ENCODE data around the gene THSD7B. TPM values are rescaled to one million over a fixed set of nuclear protein-coding genes. Genes with fewer than 3 reads are reported as not detected.

THSD7B gene
- total and polyA plus RNA-seq, 4 donors = 3.9 to 10.8 (median 4.0) TPM

- Histone ChIP-seq H3K9me3 (ENCODE audit: control insufficient read depth, insufficient read depth, low read length) (no peaks in the 10 kb centered on the region), H3K4me1 (ENCODE audit: control insufficient read depth, insufficient read depth, low read length) (peaks cover 17% of the 10 kb centered on the region), H3K4me3 (ENCODE audit: low read depth, low read length) (peak overlapping the region; percentile 61), H3K36me3 (ENCODE audit: control insufficient read depth, insufficient read depth, low read length) (no peaks in the 10 kb centered on the region), H3K27ac (ENCODE audit: low read depth, low read length) (no peak overlapping the region), H3K27me3 (ENCODE audit: control insufficient read depth, insufficient read depth, low read length) (peaks cover 42% of the 10 kb centered on the region)
- peak in 2 of 6 donors; percentile 34 to 67 for DNase-seq (ENCODE audit: low read depth in 4 of 6, low spot score in 6 of 6)
- WGBS (ENCODE audit: insufficient coverage) = under 1% methylated on average over 39 of the region's 47 CpGs
These were observed 691 bp upstream of the THSD7B start for GRCh38 chr2:136764452-136765255.

DNA sequence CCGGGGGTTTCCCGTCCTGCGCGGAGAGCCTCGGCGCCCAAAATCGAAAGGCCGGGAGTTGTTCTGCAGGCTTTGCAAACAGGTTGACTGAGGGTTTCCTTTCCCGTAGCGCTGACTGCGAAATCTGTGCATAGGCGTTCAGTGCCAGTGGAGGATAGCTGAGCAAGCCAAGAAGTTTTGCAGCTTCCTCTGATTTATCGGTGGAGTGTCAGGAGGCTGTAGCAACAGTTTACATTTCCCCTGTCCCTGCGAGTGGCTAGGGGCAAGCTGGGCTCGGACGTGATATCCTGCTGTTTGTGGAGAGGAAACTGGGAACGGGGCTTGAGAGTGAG lies 694 bp downstream of the THSD7B start:
- WGBS (ENCODE audit: insufficient coverage) = 0% methylated on average over 13 of the region's 17 CpGs
- H3K27me3 ChIP-seq (ENCODE audit: control insufficient read depth, insufficient read depth, low read length) = peaks cover 49% of the 10 kb centered on the region
- no peaks in the 10 kb centered on the region for H3K9me3 ChIP-seq (ENCODE audit: control insufficient read depth, insufficient read depth, low read length)
- no peaks in the 10 kb centered on the region for H3K36me3 ChIP-seq (ENCODE audit: control insufficient read depth, insufficient read depth, low read length)
- H3K4me1 ChIP-seq (ENCODE audit: control insufficient read depth, insufficient read depth, low read length) = peaks cover 17% of the 10 kb centered on the region
- peak in 2 of 6 donors; percentile 75 for DNase-seq (ENCODE audit: low read depth in 4 of 6, low spot score in 6 of 6)
- H3K27ac ChIP-seq (ENCODE audit: low read depth, low read length) = no peak overlapping the region
- peak overlapping the region; percentile 61 for H3K4me3 ChIP-seq (ENCODE audit: low read depth, low read length)

GRCh38 chr2:136767030-136767429 lies 1.7 kb downstream of the THSD7B start:
- 10% methylated on average over 2 of the region's 2 CpGs for whole genome bisulfite sequencing (ENCODE audit: insufficient coverage)
- DNase-seq (ENCODE audit: low read depth in 4 of 6, low spot score in 6 of 6) = peak in 1 of 6 donors; percentile 8
- no peak overlapping the region for H3K4me3 ChIP-seq (ENCODE audit: low read depth, low read length)
- H3K36me3 ChIP-seq (ENCODE audit: control insufficient read depth, insufficient read depth, low read length) = no peaks in the 10 kb centered on the region
- H3K9me3 ChIP-seq (ENCODE audit: control insufficient read depth, insufficient read depth, low read length) = no peaks in the 10 kb centered on the region
- H3K4me1 ChIP-seq (ENCODE audit: control insufficient read depth, insufficient read depth, low read length) = peaks cover 17% of the 10 kb centered on the region
- H3K27ac ChIP-seq (ENCODE audit: low read depth, low read length) = no peak overlapping the region
- peaks cover 49% of the 10 kb centered on the region for H3K27me3 ChIP-seq (ENCODE audit: control insufficient read depth, insufficient read depth, low read length)

DNA sequence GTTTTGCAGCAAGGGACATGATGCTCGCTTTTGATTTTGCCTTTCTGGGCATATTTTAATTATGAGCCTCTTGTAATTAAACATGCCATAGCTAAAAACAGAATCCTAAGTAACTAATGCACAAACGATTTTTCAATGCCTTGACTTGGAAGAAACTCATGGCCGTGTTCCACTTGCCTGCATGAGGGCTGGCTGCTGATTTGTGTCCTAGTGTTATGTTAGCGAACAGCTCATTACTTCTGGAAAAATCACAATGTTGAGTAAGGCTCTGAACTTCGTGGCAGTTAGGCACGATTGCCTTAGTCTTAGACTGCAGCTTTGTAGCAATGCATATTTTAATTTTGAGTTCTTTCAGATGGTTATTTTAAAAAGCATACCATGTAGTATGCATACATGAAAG lies 4.5 kb downstream of the THSD7B start:
- 72% methylated on average over 3 of the region's 6 CpGs for WGBS (ENCODE audit: insufficient coverage)
- Histone ChIP-seq H3K27ac (ENCODE audit: low read depth, low read length) (no peak overlapping the region), H3K27me3 (ENCODE audit: control insufficient read depth, insufficient read depth, low read length) (peaks cover 41% of the 10 kb centered on the region), H3K4me3 (ENCODE audit: low read depth, low read length) (no peak overlapping the region), H3K36me3 (ENCODE audit: control insufficient read depth, insufficient read depth, low read length) (no peaks in the 10 kb centered on the region), H3K9me3 (ENCODE audit: control insufficient read depth, insufficient read depth, low read length) (no peaks in the 10 kb centered on the region), H3K4me1 (ENCODE audit: control insufficient read depth, insufficient read depth, low read length) (peaks cover 11% of the 10 kb centered on the region)
- DNase-seq (ENCODE audit: low read depth in 4 of 6, low spot score in 6 of 6) = peak in 2 of 6 donors; percentile 6 to 79

- Histone ChIP-seq H3K36me3 (ENCODE audit: control insufficient read depth, insufficient read depth, low read length) (no peaks in the 10 kb centered on the region), H3K27ac (ENCODE audit: low read depth, low read length) (no peak overlapping the region), H3K27me3 (ENCODE audit: control insufficient read depth, insufficient read depth, low read length) (peaks cover 38% of the 10 kb centered on the region), H3K4me3 (ENCODE audit: low read depth, low read length) (no peak overlapping the region), H3K4me1 (ENCODE audit: control insufficient read depth, insufficient read depth, low read length) (peaks cover 8% of the 10 kb centered on the region), H3K9me3 (ENCODE audit: control insufficient read depth, insufficient read depth, low read length) (no peaks in the 10 kb centered on the region)
- no CpG with 5 or more reads among the region's 1 CpG for WGBS (ENCODE audit: insufficient coverage)
- no peak for DNase-seq (ENCODE audit: low read depth in 4 of 6, low spot score in 6 of 6)
These were observed 5.0 kb downstream of the THSD7B start for GRCh38 chr2:136770384-136770783.

GRCh38 chr2:136777391-136777790 lies 12.0 kb downstream of the THSD7B start:
- H3K9me3 ChIP-seq (ENCODE audit: control insufficient read depth, insufficient read depth, low read length) = no peaks in the 10 kb centered on the region
- no peaks in the 10 kb centered on the region for H3K4me1 ChIP-seq (ENCODE audit: control insufficient read depth, insufficient read depth, low read length)
- no CpG with 5 or more reads among the region's 2 CpGs for WGBS (ENCODE audit: insufficient coverage)
- no peaks in the 10 kb centered on the region for H3K27me3 ChIP-seq (ENCODE audit: control insufficient read depth, insufficient read depth, low read length)
- no peak overlapping the region for H3K27ac ChIP-seq (ENCODE audit: low read depth, low read length)
- DNase-seq (ENCODE audit: low read depth in 4 of 6, low spot score in 6 of 6) = peak in 1 of 6 donors; percentile 53
- H3K36me3 ChIP-seq (ENCODE audit: control insufficient read depth, insufficient read depth, low read length) = no peaks in the 10 kb centered on the region
- H3K4me3 ChIP-seq (ENCODE audit: low read depth, low read length) = no peak overlapping the region

DNA sequence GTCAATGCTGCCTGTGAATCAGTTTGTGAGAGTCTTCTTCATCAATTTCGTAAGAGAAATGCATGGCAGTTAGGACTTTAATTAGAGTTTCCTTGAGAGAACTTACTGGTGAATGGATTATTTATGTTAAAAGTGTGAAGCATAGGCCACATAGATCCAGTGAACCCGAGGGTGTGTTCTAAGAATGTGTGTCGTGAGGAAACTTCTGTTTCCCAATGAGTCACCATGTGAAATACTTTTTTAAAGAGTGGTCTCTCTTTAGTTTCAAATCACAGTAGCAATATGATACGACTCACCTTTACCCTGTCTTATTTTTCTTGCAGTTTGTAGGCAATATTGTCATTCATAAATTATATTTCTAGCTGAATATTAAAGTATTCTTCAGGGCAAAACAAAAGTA lies 18.5 kb downstream of the THSD7B start:
- H3K36me3 ChIP-seq (ENCODE audit: control insufficient read depth, insufficient read depth, low read length) = no peaks in the 10 kb centered on the region
- no peak overlapping the region for H3K4me3 ChIP-seq (ENCODE audit: low read depth, low read length)
- 100% methylated on average over 1 of the region's 4 CpGs for WGBS (ENCODE audit: insufficient coverage)
- no peaks in the 10 kb centered on the region for H3K4me1 ChIP-seq (ENCODE audit: control insufficient read depth, insufficient read depth, low read length)
- no peak overlapping the region for H3K27ac ChIP-seq (ENCODE audit: low read depth, low read length)
- no peaks in the 10 kb centered on the region for H3K9me3 ChIP-seq (ENCODE audit: control insufficient read depth, insufficient read depth, low read length)
- DNase-seq (ENCODE audit: low read depth in 4 of 6, low spot score in 6 of 6) = no peak
- H3K27me3 ChIP-seq (ENCODE audit: control insufficient read depth, insufficient read depth, low read length) = no peaks in the 10 kb centered on the region

DNA sequence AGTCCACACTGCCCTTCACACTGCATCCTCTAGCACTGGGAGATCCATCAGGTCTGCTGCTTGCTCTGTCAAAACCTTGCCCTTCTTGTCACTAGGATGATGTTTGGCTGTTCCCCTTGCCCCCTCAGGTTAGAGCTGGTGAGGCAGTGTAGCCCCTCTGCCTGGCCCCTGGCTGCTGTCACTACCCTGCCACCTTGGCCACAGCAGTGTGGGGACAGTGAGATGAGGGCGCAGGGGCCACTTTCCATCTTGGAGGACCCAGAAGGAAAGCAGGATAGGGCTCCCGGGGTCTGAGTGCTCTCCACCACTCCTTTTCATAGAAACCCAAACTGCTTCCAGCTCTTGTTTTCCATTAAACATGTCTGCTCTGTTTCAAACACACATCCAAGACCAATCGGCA lies 19.9 kb downstream of the THSD7B start:
- H3K27me3 ChIP-seq (ENCODE audit: control insufficient read depth, insufficient read depth, low read length) = no peaks in the 10 kb centered on the region
- no peak overlapping the region for H3K4me3 ChIP-seq (ENCODE audit: low read depth, low read length)
- no peaks in the 10 kb centered on the region for H3K4me1 ChIP-seq (ENCODE audit: control insufficient read depth, insufficient read depth, low read length)
- no peaks in the 10 kb centered on the region for H3K36me3 ChIP-seq (ENCODE audit: control insufficient read depth, insufficient read depth, low read length)
- no peaks in the 10 kb centered on the region for H3K9me3 ChIP-seq (ENCODE audit: control insufficient read depth, insufficient read depth, low read length)
- no peak for DNase-seq (ENCODE audit: low read depth in 4 of 6, low spot score in 6 of 6)
- no peak overlapping the region for H3K27ac ChIP-seq (ENCODE audit: low read depth, low read length)
- WGBS (ENCODE audit: insufficient coverage) = 96% methylated on average over 2 of the region's 3 CpGs

DNA sequence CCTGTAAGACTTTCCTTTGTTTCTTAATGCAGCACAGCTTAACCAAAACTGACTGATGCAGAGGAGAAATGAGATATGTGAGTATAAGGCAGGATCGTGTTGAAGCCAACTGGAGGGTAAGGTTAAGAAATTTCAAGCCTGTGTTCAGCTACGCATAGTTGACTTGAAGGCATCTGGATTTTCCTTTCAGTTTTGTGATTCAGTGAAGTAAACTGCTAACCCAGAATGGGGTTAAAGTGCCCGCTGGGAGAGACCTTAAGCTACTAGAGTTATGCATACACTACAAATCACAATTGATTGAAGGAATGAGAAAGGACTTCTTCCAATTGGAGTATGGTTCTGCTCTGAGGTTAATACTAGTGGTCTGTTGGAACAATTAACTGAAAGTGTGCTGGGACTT lies 22.6 kb downstream of the THSD7B start:
- H3K27ac ChIP-seq (ENCODE audit: low read depth, low read length) = no peak overlapping the region
- 93% methylated on average over 2 of the region's 3 CpGs for WGBS (ENCODE audit: insufficient coverage)
- H3K4me3 ChIP-seq (ENCODE audit: low read depth, low read length) = no peak overlapping the region
- no peaks in the 10 kb centered on the region for H3K4me1 ChIP-seq (ENCODE audit: control insufficient read depth, insufficient read depth, low read length)
- no peaks in the 10 kb centered on the region for H3K36me3 ChIP-seq (ENCODE audit: control insufficient read depth, insufficient read depth, low read length)
- no peaks in the 10 kb centered on the region for H3K27me3 ChIP-seq (ENCODE audit: control insufficient read depth, insufficient read depth, low read length)
- DNase-seq (ENCODE audit: low read depth in 4 of 6, low spot score in 6 of 6) = no peak
- H3K9me3 ChIP-seq (ENCODE audit: control insufficient read depth, insufficient read depth, low read length) = no peaks in the 10 kb centered on the region

GRCh38 chr2:136796339-136796738 lies 31.0 kb downstream of the THSD7B start:
- Histone ChIP-seq H3K27me3 (ENCODE audit: control insufficient read depth, insufficient read depth, low read length) (no peaks in the 10 kb centered on the region), H3K4me3 (ENCODE audit: low read depth, low read length) (no peak overlapping the region), H3K4me1 (ENCODE audit: control insufficient read depth, insufficient read depth, low read length) (no peaks in the 10 kb centered on the region), H3K9me3 (ENCODE audit: control insufficient read depth, insufficient read depth, low read length) (no peaks in the 10 kb centered on the region), H3K27ac (ENCODE audit: low read depth, low read length) (no peak overlapping the region), H3K36me3 (ENCODE audit: control insufficient read depth, insufficient read depth, low read length) (no peaks in the 10 kb centered on the region)
- no peak for DNase-seq (ENCODE audit: low read depth in 4 of 6, low spot score in 6 of 6)
- WGBS (ENCODE audit: insufficient coverage) = 100% methylated on average over 3 of the region's 4 CpGs

Data from spinal cord (tissue), 10 donors.